CD14-positive monocyte (primary cell): ENCODE results near the gene UQCRC2. TPM values are rescaled to one million over a fixed set of nuclear protein-coding genes. Genes with fewer than 3 reads are reported as not detected.

Experiments used
- DNase-seq, 3 donors: peaks; one replicate each; pipeline ENCODE4 v3.0.0-alpha.2; 2011 to 2022
- H2AFZ ChIP-seq: 2 replicates; pipeline ENCODE4 v1.6.0; 2012; ENCODE audit warnings: mild to moderate bottlenecking, low read depth, low read length, inconsistent platforms; ENCODE audit not compliant: insufficient read depth, poor library complexity, severe bottlenecking
- H3K27ac ChIP-seq, 2 donors: 1 replicate in 1 of 2; 2 replicates in 1 of 2; pipeline ENCODE4 v1.5.1; 2012 to 2013; ENCODE audit warnings: low read length in 2 of 2, control low read depth in 1 of 2, inconsistent platforms in 1 of 2, low read depth in 1 of 2, mild to moderate bottlenecking in 1 of 2
- H3K27me3 ChIP-seq, 2 donors: one replicate each; pipeline versions ENCODE4 v1.6.0 to v1.6.1; 2011 to 2013; ENCODE audit warnings: low read length in 2 of 2; ENCODE audit not compliant: control insufficient read depth in 2 of 2, insufficient read depth in 2 of 2
- H3K36me3 ChIP-seq, 2 donors: replicated peaks in 1 of 2; 1 replicate in 1 of 2; 2 replicates in 1 of 2; pipeline versions ENCODE4 v1.5.1 to v1.6.1; 2012 to 2013; ENCODE audit warnings: low read length in 2 of 2, control low read depth in 1 of 2, inconsistent platforms in 1 of 2, mild to moderate bottlenecking in 1 of 2; ENCODE audit not compliant: insufficient read depth in 2 of 2, control insufficient read depth in 1 of 2
- H3K4me1 ChIP-seq, 2 donors: 1 replicate in 1 of 2; 2 replicates in 1 of 2; pipeline versions ENCODE4 v1.5.1 to v1.6.1; 2012 to 2013; ENCODE audit warnings: low read length in 2 of 2, control low read depth in 1 of 2, inconsistent platforms in 1 of 2, mild to moderate bottlenecking in 1 of 2, moderate library complexity in 1 of 2; ENCODE audit not compliant: insufficient read depth in 2 of 2, control insufficient read depth in 1 of 2
- H3K4me2 ChIP-seq: replicated peaks from 2 replicates; pipeline ENCODE3; 2012; ENCODE audit warnings: low read length, moderate library complexity, mild to moderate bottlenecking; ENCODE audit not compliant: poor library complexity, severe bottlenecking; ENCODE audit errors: extremely low read depth
- H3K4me3 ChIP-seq, 3 experiments: fragments of 200-600 bp in 1 of 3; sonication (generic) in 1 of 3; replicated peaks in 1 of 3; 1 replicate in 2 of 3; 2 replicates in 1 of 3; pipeline ENCODE4 v1.5.1; 2011 to 2013; ENCODE audit warnings: low read length in 3 of 3, mild to moderate bottlenecking in 3 of 3, control low read depth in 2 of 3, low read depth in 2 of 3, inconsistent platforms in 1 of 3, moderate library complexity in 1 of 3
- H3K79me2 ChIP-seq: 2 replicates; pipeline ENCODE4 v1.6.0; 2012; ENCODE audit warnings: mild to moderate bottlenecking, control low read depth, inconsistent platforms, low read length, moderate library complexity; ENCODE audit not compliant: insufficient read depth
- H3K9ac ChIP-seq: 2 replicates; pipeline ENCODE4 v1.6.0; 2017; ENCODE audit warnings: low read length, mild to moderate bottlenecking; ENCODE audit not compliant: insufficient read depth, poor library complexity, severe bottlenecking
- H3K9me3 ChIP-seq, 2 donors: replicated peaks in 1 of 2; 1 replicate in 1 of 2; 2 replicates in 1 of 2; pipeline versions ENCODE4 v1.5.1 to v1.6.1; 2012 to 2013; ENCODE audit warnings: low read length in 2 of 2, control low read depth in 1 of 2; ENCODE audit not compliant: control insufficient read depth in 1 of 2, insufficient read depth in 1 of 2
- H4K20me1 ChIP-seq: 2 replicates; pipeline ENCODE4 v1.6.0; 2012; ENCODE audit warnings: mild to moderate bottlenecking, low read length, control low read depth, moderate library complexity; ENCODE audit not compliant: insufficient read depth
- H3K27ac Mint-ChIP-seq, 7 donors: one replicate each; pipeline ENCODE4 v1.8.0; 2020; ENCODE audit warnings: mild to moderate bottlenecking in 7 of 7, mixed read lengths in 7 of 7, moderate library complexity in 6 of 7, inconsistent platforms in 2 of 7
- H3K27me3 Mint-ChIP-seq, 3 donors: one replicate each; pipeline ENCODE4 v1.8.0; 2021 to 2022; ENCODE audit warnings: low read depth in 3 of 3, mild to moderate bottlenecking in 3 of 3, mixed read lengths in 3 of 3, moderate library complexity in 3 of 3, inconsistent platforms in 1 of 3
- H3K36me3 Mint-ChIP-seq, 2 donors: one replicate each; pipeline ENCODE4 v1.8.0; 2020; ENCODE audit warnings: mixed read lengths in 2 of 2, inconsistent platforms in 1 of 2, mild to moderate bottlenecking in 1 of 2
- H3K4me1 Mint-ChIP-seq: one replicate; pipeline ENCODE4 v1.8.0; 2020; ENCODE audit warnings: mild to moderate bottlenecking, mixed read lengths
- H3K4me3 Mint-ChIP-seq, 2 donors: one replicate each; pipeline ENCODE4 v1.8.0; 2020; ENCODE audit warnings: mild to moderate bottlenecking in 2 of 2, mixed read lengths in 2 of 2, moderate library complexity in 1 of 2
- H3K9me3 Mint-ChIP-seq, 7 donors: one replicate each; pipeline ENCODE4 v1.8.0; 2020 to 2022; ENCODE audit warnings: mixed read lengths in 7 of 7, mild to moderate bottlenecking in 6 of 7, moderate library complexity in 6 of 7, inconsistent platforms in 2 of 7
- WGBS: methylation state at CpG from one replicate; pipeline ENCODE4 v1.1.5; 2013; ENCODE audit warnings: missing lambda C conversion rate; ENCODE audit not compliant: insufficient coverage; 5-methylcytosine and 5-hydroxymethylcytosine counted together
- intact Hi-C, 2 donors: fragments of 100-400 bp; cut with micrococcal nuclease; formaldehyde crosslinking; loops; one replicate each; pipeline versions ENCODE4 v1.15.0 to v1.15.1; 2023
- polyA plus RNA-seq, 3 donors: library from polyadenylated mRNA; depleted of rRNA in 1 of 3; unstranded in 2 of 3; stranded (reverse) in 1 of 3; fragments of 300-500 nt in 2 of 3; fragments of >200 nt in 1 of 3; fragmentation: Illumina TruSeq in 2 of 3; gene quantifications; 1 replicate in 2 of 3; 2 replicates in 1 of 3; pipeline ENCODE4 v1.2.3, GENCODE V29; 2012 to 2021
- TF ChIP-seq, protein P1 (sequence below): fragments of 200-600 bp; IDR thresholded peaks from one replicate; pipeline ENCODE4 v1.8.0; 2022; ENCODE audit warnings: antibody characterized with exemption, mild to moderate bottlenecking

The UQCRC2 gene
- polyA plus RNA-seq, 3 donors, result 101 to 195 (median 189) TPM

DNA sequence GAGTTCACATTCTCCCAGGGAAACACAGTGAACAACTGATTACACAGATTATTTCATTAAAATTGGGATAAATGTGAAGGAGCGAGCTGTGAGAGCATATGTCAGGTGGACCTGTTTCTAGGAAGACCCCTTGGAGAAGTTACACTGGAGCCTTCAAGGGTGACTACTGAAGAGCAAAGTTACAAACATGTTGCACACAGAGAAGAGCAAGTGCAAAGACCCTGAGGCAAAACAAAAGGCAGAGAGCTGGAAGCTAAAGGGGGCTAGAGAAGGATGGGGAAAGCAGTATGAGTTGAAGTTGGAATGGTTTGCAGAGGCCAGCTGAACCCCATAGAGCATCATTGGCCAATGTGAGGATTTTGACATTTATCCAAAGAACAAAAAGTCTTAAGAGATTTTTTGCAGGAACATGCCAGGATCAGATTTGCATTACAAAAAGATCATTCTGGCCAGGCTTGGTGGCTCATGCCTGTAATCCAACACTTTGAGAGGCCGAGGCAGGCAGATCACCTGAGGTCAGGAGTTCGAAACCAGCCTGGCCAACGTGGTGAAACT lies 33.6 kb downstream of the UQCRC2 start:
- H3K9ac ChIP-seq, result no peak overlapping the region
- no peak overlapping the region for H3K4me2 ChIP-seq
- 100% methylated on average over 2 of the region's 4 CpGs for WGBS
- H3K36me3 ChIP-seq, result peaks cover 48 to 50% of the 10 kb centered on the region in 2 donors
- H3K79me2 ChIP-seq, result no peaks in the 10 kb centered on the region
- no peaks in the 10 kb centered on the region for H3K27me3 ChIP-seq
- H3K4me3 ChIP-seq, result no peak overlapping the region
- no peaks in the 10 kb centered on the region for H3K4me1 Mint-ChIP-seq
- intact Hi-C loops, result no loop called here
- H3K4me1 ChIP-seq, result no peaks in the 10 kb centered on the region
- no peak overlapping the region for H3K27ac ChIP-seq
- TF ChIP-seq, protein P1, sequence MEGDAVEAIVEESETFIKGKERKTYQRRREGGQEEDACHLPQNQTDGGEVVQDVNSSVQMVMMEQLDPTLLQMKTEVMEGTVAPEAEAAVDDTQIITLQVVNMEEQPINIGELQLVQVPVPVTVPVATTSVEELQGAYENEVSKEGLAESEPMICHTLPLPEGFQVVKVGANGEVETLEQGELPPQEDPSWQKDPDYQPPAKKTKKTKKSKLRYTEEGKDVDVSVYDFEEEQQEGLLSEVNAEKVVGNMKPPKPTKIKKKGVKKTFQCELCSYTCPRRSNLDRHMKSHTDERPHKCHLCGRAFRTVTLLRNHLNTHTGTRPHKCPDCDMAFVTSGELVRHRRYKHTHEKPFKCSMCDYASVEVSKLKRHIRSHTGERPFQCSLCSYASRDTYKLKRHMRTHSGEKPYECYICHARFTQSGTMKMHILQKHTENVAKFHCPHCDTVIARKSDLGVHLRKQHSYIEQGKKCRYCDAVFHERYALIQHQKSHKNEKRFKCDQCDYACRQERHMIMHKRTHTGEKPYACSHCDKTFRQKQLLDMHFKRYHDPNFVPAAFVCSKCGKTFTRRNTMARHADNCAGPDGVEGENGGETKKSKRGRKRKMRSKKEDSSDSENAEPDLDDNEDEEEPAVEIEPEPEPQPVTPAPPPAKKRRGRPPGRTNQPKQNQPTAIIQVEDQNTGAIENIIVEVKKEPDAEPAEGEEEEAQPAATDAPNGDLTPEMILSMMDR, result no peak
- no peak overlapping the region for H2AFZ ChIP-seq
- H3K27ac Mint-ChIP-seq, result no peak overlapping the region
- no peak overlapping the region for H3K4me3 Mint-ChIP-seq
- H4K20me1 ChIP-seq, result no peaks in the 10 kb centered on the region
- no peaks in the 10 kb centered on the region for H3K9me3 ChIP-seq
- H3K9me3 Mint-ChIP-seq, result no peaks in the 10 kb centered on the region
- no peak for DNase-seq
- H3K27me3 Mint-ChIP-seq, result no peaks in the 10 kb centered on the region
- peaks cover 45 to 48% of the 10 kb centered on the region in 2 donors for H3K36me3 Mint-ChIP-seq

DNA sequence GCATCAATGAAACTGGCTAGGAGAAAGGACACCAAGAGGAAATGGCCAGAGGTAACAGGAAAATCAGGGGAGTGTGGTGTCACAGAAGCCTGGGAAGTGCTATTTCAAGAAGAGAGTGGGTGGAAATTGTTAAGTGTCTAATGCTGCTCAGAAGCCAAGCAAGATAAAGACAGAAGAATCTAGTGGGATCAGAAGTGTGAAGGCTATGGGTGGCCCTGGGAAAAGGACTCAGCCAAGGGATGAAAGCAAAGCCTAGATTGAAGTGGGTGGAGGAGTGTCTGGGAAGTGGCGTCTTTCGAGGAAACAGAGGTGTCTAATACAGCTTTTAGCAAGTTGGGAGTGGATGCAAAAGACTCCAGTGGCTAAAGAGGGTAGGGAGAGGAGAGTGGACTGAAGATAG lies 34.3 kb downstream of the UQCRC2 start:
- Histone ChIP-seq H2AFZ (no peak overlapping the region), H3K9ac (no peak overlapping the region), H3K9me3 (no peaks in the 10 kb centered on the region), H4K20me1 (no peaks in the 10 kb centered on the region), H3K4me1 (no peaks in the 10 kb centered on the region), H3K79me2 (no peaks in the 10 kb centered on the region), H3K4me3 (no peak overlapping the region), H3K27me3 (no peaks in the 10 kb centered on the region), H3K27ac (no peak overlapping the region), H3K36me3 (peaks cover 41 to 42% of the 10 kb centered on the region in 2 donors), H3K4me2 (no peak overlapping the region)
- Mint-ChIP-seq H3K9me3 (no peaks in the 10 kb centered on the region), H3K36me3 (peaks cover 38 to 41% of the 10 kb centered on the region in 2 donors), H3K27me3 (no peaks in the 10 kb centered on the region), H3K4me1 (no peaks in the 10 kb centered on the region), H3K27ac (no peak overlapping the region), H3K4me3 (no peak overlapping the region)
- no peak for DNase-seq
- TF ChIP-seq, protein P1, result no peak
- intact Hi-C loops, result no loop called here
- 100% methylated on average over 2 of the region's 2 CpGs for WGBS
